CD14-positive monocyte (primary cell): ENCODE measurements around the gene ALDH18A1. TPM values are rescaled to one million over a fixed set of nuclear protein-coding genes. Genes with fewer than 3 reads are reported as not detected.

Experiments used
- DNase-seq, 3 donors: peaks; one replicate each; pipeline ENCODE4 v3.0.0-alpha.2; 2011 to 2022
- H2AFZ ChIP-seq: 2 replicates; pipeline ENCODE4 v1.6.0; 2012; ENCODE audit warnings: mild to moderate bottlenecking, low read depth, low read length, inconsistent platforms; ENCODE audit not compliant: insufficient read depth, poor library complexity, severe bottlenecking
- H3K27ac ChIP-seq, 2 donors: 1 replicate in 1 of 2; 2 replicates in 1 of 2; pipeline ENCODE4 v1.5.1; 2012 to 2013; ENCODE audit warnings: low read length in 2 of 2, control low read depth in 1 of 2, inconsistent platforms in 1 of 2, low read depth in 1 of 2, mild to moderate bottlenecking in 1 of 2
- H3K27me3 ChIP-seq, 2 donors: one replicate each; pipeline versions ENCODE4 v1.6.0 to v1.6.1; 2011 to 2013; ENCODE audit warnings: low read length in 2 of 2; ENCODE audit not compliant: control insufficient read depth in 2 of 2, insufficient read depth in 2 of 2
- H3K36me3 ChIP-seq, 2 donors: replicated peaks in 1 of 2; 1 replicate in 1 of 2; 2 replicates in 1 of 2; pipeline versions ENCODE4 v1.5.1 to v1.6.1; 2012 to 2013; ENCODE audit warnings: low read length in 2 of 2, control low read depth in 1 of 2, inconsistent platforms in 1 of 2, mild to moderate bottlenecking in 1 of 2; ENCODE audit not compliant: insufficient read depth in 2 of 2, control insufficient read depth in 1 of 2
- H3K4me1 ChIP-seq, 2 donors: 1 replicate in 1 of 2; 2 replicates in 1 of 2; pipeline versions ENCODE4 v1.5.1 to v1.6.1; 2012 to 2013; ENCODE audit warnings: low read length in 2 of 2, control low read depth in 1 of 2, inconsistent platforms in 1 of 2, mild to moderate bottlenecking in 1 of 2, moderate library complexity in 1 of 2; ENCODE audit not compliant: insufficient read depth in 2 of 2, control insufficient read depth in 1 of 2
- H3K4me2 ChIP-seq: replicated peaks from 2 replicates; pipeline ENCODE3; 2012; ENCODE audit warnings: low read length, moderate library complexity, mild to moderate bottlenecking; ENCODE audit not compliant: poor library complexity, severe bottlenecking; ENCODE audit errors: extremely low read depth
- H3K4me3 ChIP-seq, 3 experiments: fragments of 200-600 bp in 1 of 3; sonication (generic) in 1 of 3; replicated peaks in 1 of 3; 1 replicate in 2 of 3; 2 replicates in 1 of 3; pipeline ENCODE4 v1.5.1; 2011 to 2013; ENCODE audit warnings: low read length in 3 of 3, mild to moderate bottlenecking in 3 of 3, control low read depth in 2 of 3, low read depth in 2 of 3, inconsistent platforms in 1 of 3, moderate library complexity in 1 of 3
- H3K79me2 ChIP-seq: 2 replicates; pipeline ENCODE4 v1.6.0; 2012; ENCODE audit warnings: mild to moderate bottlenecking, control low read depth, inconsistent platforms, low read length, moderate library complexity; ENCODE audit not compliant: insufficient read depth
- H3K9ac ChIP-seq: 2 replicates; pipeline ENCODE4 v1.6.0; 2017; ENCODE audit warnings: low read length, mild to moderate bottlenecking; ENCODE audit not compliant: insufficient read depth, poor library complexity, severe bottlenecking
- H3K9me3 ChIP-seq, 2 donors: replicated peaks in 1 of 2; 1 replicate in 1 of 2; 2 replicates in 1 of 2; pipeline versions ENCODE4 v1.5.1 to v1.6.1; 2012 to 2013; ENCODE audit warnings: low read length in 2 of 2, control low read depth in 1 of 2; ENCODE audit not compliant: control insufficient read depth in 1 of 2, insufficient read depth in 1 of 2
- H4K20me1 ChIP-seq: 2 replicates; pipeline ENCODE4 v1.6.0; 2012; ENCODE audit warnings: mild to moderate bottlenecking, low read length, control low read depth, moderate library complexity; ENCODE audit not compliant: insufficient read depth
- H3K27ac Mint-ChIP-seq, 7 donors: one replicate each; pipeline ENCODE4 v1.8.0; 2020; ENCODE audit warnings: mild to moderate bottlenecking in 7 of 7, mixed read lengths in 7 of 7, moderate library complexity in 6 of 7, inconsistent platforms in 2 of 7
- H3K27me3 Mint-ChIP-seq, 3 donors: one replicate each; pipeline ENCODE4 v1.8.0; 2021 to 2022; ENCODE audit warnings: low read depth in 3 of 3, mild to moderate bottlenecking in 3 of 3, mixed read lengths in 3 of 3, moderate library complexity in 3 of 3, inconsistent platforms in 1 of 3
- H3K36me3 Mint-ChIP-seq, 2 donors: one replicate each; pipeline ENCODE4 v1.8.0; 2020; ENCODE audit warnings: mixed read lengths in 2 of 2, inconsistent platforms in 1 of 2, mild to moderate bottlenecking in 1 of 2
- H3K4me1 Mint-ChIP-seq: one replicate; pipeline ENCODE4 v1.8.0; 2020; ENCODE audit warnings: mild to moderate bottlenecking, mixed read lengths
- H3K4me3 Mint-ChIP-seq, 2 donors: one replicate each; pipeline ENCODE4 v1.8.0; 2020; ENCODE audit warnings: mild to moderate bottlenecking in 2 of 2, mixed read lengths in 2 of 2, moderate library complexity in 1 of 2
- H3K9me3 Mint-ChIP-seq, 7 donors: one replicate each; pipeline ENCODE4 v1.8.0; 2020 to 2022; ENCODE audit warnings: mixed read lengths in 7 of 7, mild to moderate bottlenecking in 6 of 7, moderate library complexity in 6 of 7, inconsistent platforms in 2 of 7
- CTCF ChIP-seq: fragments of 200-600 bp; IDR thresholded peaks from one replicate; pipeline ENCODE4 v1.8.0; 2022; ENCODE audit warnings: antibody characterized with exemption, mild to moderate bottlenecking
- WGBS: methylation state at CpG from one replicate; pipeline ENCODE4 v1.1.5; 2013; ENCODE audit warnings: missing lambda C conversion rate; ENCODE audit not compliant: insufficient coverage; 5-methylcytosine and 5-hydroxymethylcytosine counted together
- intact Hi-C, 2 donors: fragments of 100-400 bp; cut with micrococcal nuclease; formaldehyde crosslinking; loops; one replicate each; pipeline versions ENCODE4 v1.15.0 to v1.15.1; 2023
- polyA plus RNA-seq, 3 donors: library from polyadenylated mRNA; depleted of rRNA in 1 of 3; unstranded in 2 of 3; stranded (reverse) in 1 of 3; fragments of 300-500 nt in 2 of 3; fragments of >200 nt in 1 of 3; fragmentation: Illumina TruSeq in 2 of 3; gene quantifications; 1 replicate in 2 of 3; 2 replicates in 1 of 3; pipeline ENCODE4 v1.2.3, GENCODE V29; 2012 to 2021

The ALDH18A1 gene
- polyA plus RNA-seq, 3 donors: 1.7 to 2.6 (median 2.6) TPM

GRCh38 chr10:95566136-95566535, 90.4 kb downstream of the ALDH18A1 start:
- no peaks in the 10 kb centered on the region for H3K36me3 ChIP-seq
- H2AFZ ChIP-seq: no peak overlapping the region
- Mint-ChIP-seq H3K4me1 (peaks cover 31% of the 10 kb centered on the region), H3K36me3 (no peaks in the 10 kb centered on the region), H3K9me3 (no peaks in the 10 kb centered on the region), H3K4me3 (no peak overlapping the region), H3K27ac (no peak overlapping the region), H3K27me3 (peaks cover 2 to 4% (median 4%) of the 10 kb centered on the region in 3 donors)
- WGBS: no CpG with 5 or more reads among the region's 6 CpGs
- H3K79me2 ChIP-seq: no peaks in the 10 kb centered on the region
- no peak for TF ChIP-seq CTCF
- H3K4me1 ChIP-seq: peaks cover 23 to 32% of the 10 kb centered on the region in 2 donors
- no peaks in the 10 kb centered on the region for H3K9me3 ChIP-seq
- H3K4me2 ChIP-seq: no peak overlapping the region
- no peak overlapping the region for H3K4me3 ChIP-seq
- no peaks in the 10 kb centered on the region for H4K20me1 ChIP-seq
- H3K27ac ChIP-seq: no peak overlapping the region
- intact Hi-C loops: no loop called here
- H3K9ac ChIP-seq: no peak overlapping the region
- no peak for DNase-seq
- H3K27me3 ChIP-seq: peaks cover 0 to 3% of the 10 kb centered on the region in 2 donors

GRCh38 chr10:95565336-95565735, 91.2 kb downstream of the ALDH18A1 start:
- peaks cover 26 to 39% of the 10 kb centered on the region in 2 donors for H3K4me1 ChIP-seq
- no peak overlapping the region for H3K27ac ChIP-seq
- H4K20me1 ChIP-seq: no peaks in the 10 kb centered on the region
- no peaks in the 10 kb centered on the region for H3K79me2 ChIP-seq
- H3K27ac Mint-ChIP-seq: no peak overlapping the region
- no peaks in the 10 kb centered on the region for H3K36me3 ChIP-seq
- no peak overlapping the region for H3K4me3 Mint-ChIP-seq
- H3K4me1 Mint-ChIP-seq: peaks cover 36% of the 10 kb centered on the region
- peaks cover under 1 to 7% of the 10 kb centered on the region in 2 donors for H3K27me3 ChIP-seq
- no peak overlapping the region for H2AFZ ChIP-seq
- intact Hi-C loops: no loop called here
- no peak overlapping the region for H3K4me2 ChIP-seq
- H3K27me3 Mint-ChIP-seq: peaks cover 7 to 9% (median 8%) of the 10 kb centered on the region in 3 donors
- H3K36me3 Mint-ChIP-seq: peaks cover 0 to under 1% of the 10 kb centered on the region in 2 donors
- H3K9me3 ChIP-seq: no peaks in the 10 kb centered on the region
- no peak overlapping the region for H3K4me3 ChIP-seq
- H3K9me3 Mint-ChIP-seq: no peaks in the 10 kb centered on the region
- no peak for TF ChIP-seq CTCF
- no peak overlapping the region for H3K9ac ChIP-seq
- no CpG with 5 or more reads among the region's 7 CpGs for WGBS
- DNase-seq: no peak
